SW 1271 (cell line): ENCODE results near the gene MTHFS.

Experiments used
- DNase-seq, 2 experiments: peaks; one replicate each; lab custom pipeline; 2025; lab: John Stamatoyannopoulos, UW

MTHFS gene

GRCh38 chr15:79874242-79874641 lies 22.6 kb downstream of the MTHFS start:
- DNase-seq = peak in 1 of 2 experiments; percentile 49

GRCh38 chr15:79872358-79873017 lies 24.3 kb downstream of the MTHFS start:
- DNase-seq = peak in 1 of 2 experiments; percentile 25

- no peak for DNase-seq
Observed at GRCh38 chr15:79868554-79868953, 28.3 kb downstream of the MTHFS start.

- no peak for DNase-seq
Observed at GRCh38 chr15:79863886-79864285, 32.9 kb downstream of the MTHFS start.

- DNase-seq = no peak
Observed at GRCh38 chr15:79862191-79862590, 34.6 kb downstream of the MTHFS start.

- no peak for DNase-seq
Observed at GRCh38 chr15:79860661-79861060, 36.2 kb downstream of the MTHFS start.

- peak in 1 of 2 experiments; percentile 14 for DNase-seq
Observed at GRCh38 chr15:79858469-79858868, 38.3 kb downstream of the MTHFS start.

GRCh38 chr15:79853492-79854328 lies 43.1 kb downstream of the MTHFS start:
- peak; percentile 24 to 73 for DNase-seq

GRCh38 chr15:79849789-79850188 lies 47.0 kb downstream of the MTHFS start:
- DNase-seq = peak in 1 of 2 experiments; percentile 49

- DNase-seq = no peak
Observed at GRCh38 chr15:79846539-79846938, 50.3 kb downstream of the MTHFS start.

- DNase-seq = no peak
Observed at GRCh38 chr15:79844221-79844620, 52.6 kb downstream of the MTHFS start.

GRCh38 chr15:79837846-79838245 lies 59.0 kb downstream of the MTHFS start:
- DNase-seq = no peak

GRCh38 chr15:79834495-79834894 lies 62.3 kb downstream of the MTHFS start:
- DNase-seq = no peak

- DNase-seq = no peak
Observed at GRCh38 chr15:79832367-79833120, 64.3 kb downstream of the MTHFS start.

GRCh38 chr15:79831604-79832003 lies 65.2 kb downstream of the MTHFS start:
- no peak for DNase-seq

GRCh38 chr15:79829950-79830349 lies 66.9 kb downstream of the MTHFS start:
- DNase-seq = no peak

GRCh38 chr15:79828447-79828846 lies 68.4 kb downstream of the MTHFS start:
- no peak for DNase-seq

- no peak for DNase-seq
Observed at GRCh38 chr15:79826800-79827199, 70.0 kb downstream of the MTHFS start.

- no peak for DNase-seq
Observed at GRCh38 chr15:79824136-79824701, 72.6 kb downstream of the MTHFS start.

GRCh38 chr15:79820820-79821219 lies 76.0 kb downstream of the MTHFS start:
- no peak for DNase-seq

- DNase-seq = no peak
Observed at GRCh38 chr15:79820176-79820575, 76.6 kb downstream of the MTHFS start.

GRCh38 chr15:79816571-79816970 lies 80.2 kb downstream of the MTHFS start:
- DNase-seq = no peak
